CD1c-positive myeloid dendritic cell (primary cell): ENCODE measurements around the gene RAC3.

Experiments used
- DNase-seq: peaks from one replicate; pipeline ENCODE4 v3.0.0-alpha.2; 2016; ENCODE audit errors: extremely low spot score

The RAC3 gene

GRCh38 chr17:82031303-82031884 lies at the start of gene RAC3:
Gene RAC3 (plus strand): TSS chr17:82031678. CDS start chr17:82031762, 84 bp downstream.
- peak; percentile 10 for DNase-seq

- no peak for DNase-seq
Observed at GRCh38 chr17:81983011-81983638, 48.4 kb upstream of the RAC3 start.

GRCh38 chr17:81983639-81984373 lies 47.7 kb upstream of the RAC3 start:
- peak; percentile 44 for DNase-seq

- DNase-seq: no peak
Observed at GRCh38 chr17:81984773-81985410, 46.6 kb upstream of the RAC3 start.

GRCh38 chr17:81986606-81987005 lies 44.9 kb upstream of the RAC3 start:
- no peak for DNase-seq

GRCh38 chr17:81987161-81987770 lies 44.2 kb upstream of the RAC3 start:
- DNase-seq: no peak

GRCh38 chr17:81990836-81991683 lies 40.4 kb upstream of the RAC3 start:
- no peak for DNase-seq

- no peak for DNase-seq
Observed at GRCh38 chr17:81991684-81992305, 39.7 kb upstream of the RAC3 start.

- DNase-seq: no peak
Observed at GRCh38 chr17:81992306-81993102, 39.0 kb upstream of the RAC3 start.

- no peak for DNase-seq
Observed at GRCh38 chr17:81993729-81994592, 37.5 kb upstream of the RAC3 start.

- DNase-seq: no peak
Observed at GRCh38 chr17:81994593-81995462, 36.6 kb upstream of the RAC3 start.

GRCh38 chr17:81995463-81996231 lies 35.8 kb upstream of the RAC3 start:
- DNase-seq: no peak

GRCh38 chr17:81996232-81996756 lies 35.2 kb upstream of the RAC3 start:
- no peak for DNase-seq

- no peak for DNase-seq
Observed at GRCh38 chr17:81996757-81997441, 34.6 kb upstream of the RAC3 start.

- no peak for DNase-seq
Observed at GRCh38 chr17:81998212-81998611, 33.3 kb upstream of the RAC3 start.

- DNase-seq: no peak
Observed at GRCh38 chr17:81998691-81999438, 32.6 kb upstream of the RAC3 start.
